K562 (cell line): ENCODE results near the gene LRRC61. TPM values are rescaled to one million over a fixed set of nuclear protein-coding genes. Genes with fewer than 3 reads are reported as not detected.

Source experiments
- FOXP4 ChIP-seq: sonication (generic); formaldehyde crosslinking; IDR thresholded peaks from 2 replicates; pipeline ENCODE4 v1.8.0; 2022; ENCODE audit warnings: mild to moderate bottlenecking, missing genetic modification reagents, borderline replicate concordance
- ZNF609 ChIP-seq: sonication (generic); formaldehyde crosslinking; IDR thresholded peaks from 2 replicates; pipeline ENCODE4 v1.8.1; 2023; ENCODE audit warnings: missing genetic modification reagents, mild to moderate bottlenecking, borderline replicate concordance
- polyA plus RNA-seq, 8 experiments: library from polyadenylated mRNA; depleted of rRNA in 4 of 8; stranded (reverse) in 5 of 8; unstranded in 3 of 8; fragments of >200 nt; fragmentation: Nextera tagmentation in 2 of 8; fragmentation: Illumina TruSeq in 1 of 8; extraction: Ambion mirVana in 2 of 8; extraction: Trizol in 1 of 8; gene quantifications; 2 replicates each; pipeline versions ENCODE4 v1.2.1 to v1.2.3, GENCODE V29; 2011 to 2014; ENCODE audit warnings: inconsistent platforms in 1 of 8, missing spikeins in 1 of 8
- total RNA-seq, 7 experiments: library from RNA; depleted of rRNA in 6 of 7; stranded (reverse); fragments of >200 nt in 6 of 7; fragmentation: Illumina TruSeq in 2 of 7; extraction: Trizol in 2 of 7; gene quantifications; 2 replicates each; pipeline versions ENCODE4 v1.2.1 to v1.2.3, GENCODE V29; 2011 to 2021; ENCODE audit warnings: low replicate concordance in 1 of 7

Gene LRRC61
- total and polyA plus RNA-seq, 9 of the 15 experiments (the other 6 are each of a cell fraction or from before 2014, with no cell fraction given): 1.3 to 55.2 (median 35.2) TPM

- TF ChIP-seq ZNF609 (CRISPR knock-in tag) (no peak), FOXP4 (CRISPR knock-in tag) (no peak)
Measured at GRCh38 chr7:150382844-150383225, 59.7 kb downstream of the LRRC61 start (continued).
